Naive B cell (primary cell): ENCODE data around the gene MAOB. TPM values are rescaled to one million over a fixed set of nuclear protein-coding genes. Genes with fewer than 3 reads are reported as not detected.

Experiments
- ATAC-seq, 2 donors: fragments of 150-1000 bp; cut with Tn5 transposase; 2 replicates each; pipeline ENCODE4 v1.10.0; 2021; ENCODE audit warnings: low read depth in 2 of 2, mild to moderate bottlenecking in 2 of 2, moderate library complexity in 2 of 2
- DNase-seq: peaks from one replicate; pipeline ENCODE4 v3.0.0; 2022
- H3K27ac Mint-ChIP-seq, 6 donors: one replicate each; pipeline ENCODE4 v1.8.0; 2020 to 2022; ENCODE audit warnings: mild to moderate bottlenecking in 6 of 6, mixed read lengths in 6 of 6, moderate library complexity in 5 of 6, inconsistent platforms in 2 of 6
- H3K27me3 Mint-ChIP-seq, 3 donors: one replicate each; pipeline ENCODE4 v1.8.0; 2021 to 2022; ENCODE audit warnings: mixed read lengths in 3 of 3, mild to moderate bottlenecking in 1 of 3
- H3K36me3 Mint-ChIP-seq, 2 donors: one replicate each; pipeline ENCODE4 v1.8.0; 2020 to 2022; ENCODE audit warnings: mixed read lengths in 2 of 2, inconsistent platforms in 1 of 2, mild to moderate bottlenecking in 1 of 2
- H3K4me1 Mint-ChIP-seq, 3 donors: one replicate each; pipeline ENCODE4 v1.8.0; 2020 to 2022; ENCODE audit warnings: mixed read lengths in 3 of 3, inconsistent platforms in 1 of 3, mild to moderate bottlenecking in 1 of 3, moderate library complexity in 1 of 3
- H3K4me3 Mint-ChIP-seq, 8 donors: one replicate each; pipeline ENCODE4 v1.8.0; 2020 to 2022; ENCODE audit warnings: mild to moderate bottlenecking in 8 of 8, mixed read lengths in 8 of 8, moderate library complexity in 8 of 8, inconsistent platforms in 2 of 8
- H3K9me3 Mint-ChIP-seq, 7 donors: one replicate each; pipeline ENCODE4 v1.8.0; 2020 to 2022; ENCODE audit warnings: mixed read lengths in 7 of 7, mild to moderate bottlenecking in 5 of 7, inconsistent platforms in 2 of 7, moderate library complexity in 1 of 7
- polyA plus RNA-seq, 6 donors: library from polyadenylated mRNA; unstranded; fragments of 300-500 nt; fragmentation: Illumina TruSeq; gene quantifications; one replicate each; pipeline ENCODE4 v1.2.3, GENCODE V29; 2021; ENCODE audit warnings: low read depth in 6 of 6

Gene MAOB
- polyA plus RNA-seq, 6 donors from 2014 or later = not detected

DNA sequence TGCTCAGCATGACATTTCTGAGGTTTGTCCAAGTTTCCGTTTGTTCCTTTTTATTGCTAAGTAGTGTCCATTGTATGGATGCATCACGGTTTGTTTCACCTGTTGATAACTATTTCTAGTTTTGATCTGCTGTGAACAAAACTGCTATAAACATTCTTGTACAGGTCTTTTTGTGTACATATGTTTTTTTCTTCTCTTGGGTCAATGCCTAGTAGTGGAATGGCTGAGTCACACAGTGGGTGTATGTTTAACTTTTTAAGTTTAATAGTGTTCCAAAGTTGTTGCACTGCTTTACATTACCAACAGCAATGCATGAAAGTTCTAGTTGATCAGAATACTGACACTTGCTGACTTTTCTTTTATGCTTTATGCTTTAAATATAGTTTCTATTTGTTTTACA is 76.7 kb downstream of the MAOB start:
- no peak for DNase-seq
- no peak for ATAC-seq
- peak overlapping the region in 1 of 6 donors; percentile 73 for H3K27ac Mint-ChIP-seq
- peaks cover 0 to 38% (median 4%) of the 10 kb centered on the region in 3 donors for H3K27me3 Mint-ChIP-seq
- no peaks in the 10 kb centered on the region for H3K36me3 Mint-ChIP-seq
- H3K4me1 Mint-ChIP-seq = no peaks in the 10 kb centered on the region
- H3K4me3 Mint-ChIP-seq = peak overlapping the region in 1 of 8 donors; percentile 35
- no peaks in the 10 kb centered on the region for H3K9me3 Mint-ChIP-seq

DNA sequence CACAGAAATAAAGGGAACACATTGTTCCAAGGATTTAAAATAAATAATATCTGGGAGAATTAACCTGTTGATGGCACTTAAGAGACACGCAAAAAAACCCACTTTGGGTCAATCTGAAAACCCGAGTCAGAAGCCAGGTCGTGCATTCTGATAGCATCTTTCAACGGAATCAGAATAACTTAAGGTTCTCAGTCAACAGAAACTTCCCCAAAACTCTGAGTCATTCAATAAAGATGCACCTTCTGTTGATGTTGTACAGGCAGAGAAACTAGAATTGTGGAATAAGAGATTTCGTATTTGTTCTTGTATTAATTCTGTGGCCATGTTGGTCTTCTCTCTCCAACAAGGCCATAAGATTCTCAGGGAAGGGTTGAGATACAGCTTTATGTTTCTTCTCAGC is 78.2 kb downstream of the MAOB start:
- Mint-ChIP-seq H3K36me3 (no peaks in the 10 kb centered on the region), H3K27me3 (peaks cover 0 to 48% (median 4%) of the 10 kb centered on the region in 3 donors), H3K27ac (no peak overlapping the region), H3K4me1 (no peaks in the 10 kb centered on the region), H3K9me3 (no peaks in the 10 kb centered on the region), H3K4me3 (no peak overlapping the region)
- ATAC-seq (no peak), DNase-seq (no peak)

DNA sequence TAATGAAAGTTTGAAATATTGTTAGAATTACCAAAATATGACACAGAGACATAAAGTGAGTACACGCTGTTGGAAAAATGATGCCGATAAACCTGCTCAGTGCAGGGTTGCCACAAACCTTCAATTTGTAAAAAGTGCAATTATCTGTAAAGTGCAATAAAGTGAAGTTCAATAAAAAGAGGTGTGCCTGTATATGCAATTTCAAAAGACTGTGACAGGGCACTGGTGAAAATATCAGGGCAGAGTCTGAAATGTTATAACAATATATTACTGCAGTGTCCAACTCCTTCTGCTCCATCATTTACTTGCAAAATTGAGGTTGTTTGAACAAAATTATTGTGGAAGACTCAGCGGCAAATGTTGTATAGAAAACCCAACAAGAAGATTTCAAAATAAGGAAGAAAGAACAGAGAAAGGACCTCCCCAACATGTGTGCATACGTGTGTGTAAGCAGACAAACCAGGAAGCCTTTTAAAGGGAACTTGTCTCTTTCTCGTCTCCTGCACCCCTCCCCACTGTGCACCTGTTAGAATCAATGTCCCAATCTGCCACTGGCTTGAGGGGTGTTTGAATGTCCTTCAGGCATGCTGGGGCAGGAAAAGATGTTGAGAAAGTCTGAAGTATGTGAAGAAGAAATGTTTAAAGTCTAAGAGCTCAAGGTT is 96.2 kb downstream of the MAOB start:
- H3K36me3 Mint-ChIP-seq = no peaks in the 10 kb centered on the region
- DNase-seq = no peak
- H3K27me3 Mint-ChIP-seq = peaks cover 0 to 37% (median 18%) of the 10 kb centered on the region in 3 donors
- no peak for ATAC-seq
- H3K27ac Mint-ChIP-seq = no peak overlapping the region
- no peaks in the 10 kb centered on the region for H3K4me1 Mint-ChIP-seq
- H3K4me3 Mint-ChIP-seq = no peak overlapping the region
- peaks cover 0 to 11% (median 3%) of the 10 kb centered on the region in 7 donors for H3K9me3 Mint-ChIP-seq

DNA sequence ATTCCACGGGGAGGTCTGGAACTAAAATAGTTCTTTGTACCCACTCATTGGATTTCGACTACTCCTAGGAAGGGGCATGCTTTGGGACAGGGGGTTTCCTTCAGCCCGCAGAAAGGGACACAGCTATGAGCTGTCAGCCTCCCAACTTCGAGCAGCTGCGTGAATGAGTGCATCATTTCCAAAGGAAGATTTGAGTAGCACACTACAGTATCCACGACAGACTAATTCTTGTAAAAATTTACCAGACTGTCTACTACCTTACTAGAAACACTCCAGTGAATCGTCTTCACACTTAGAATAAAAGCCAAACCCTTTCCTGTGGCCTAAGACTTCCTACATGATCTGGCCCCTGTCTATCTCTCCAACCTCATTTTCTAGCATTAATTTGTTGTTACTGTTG is 124.2 kb downstream of the MAOB start:
- ATAC-seq (no peak), DNase-seq (no peak)
- H3K9me3 Mint-ChIP-seq = peaks cover 0 to 2% (median 0%) of the 10 kb centered on the region in 7 donors
- no peak overlapping the region for H3K27ac Mint-ChIP-seq
- H3K4me3 Mint-ChIP-seq = no peak overlapping the region
- H3K4me1 Mint-ChIP-seq = no peaks in the 10 kb centered on the region
- peaks cover 5 to 36% (median 6%) of the 10 kb centered on the region in 3 donors for H3K27me3 Mint-ChIP-seq
- no peaks in the 10 kb centered on the region for H3K36me3 Mint-ChIP-seq

DNA sequence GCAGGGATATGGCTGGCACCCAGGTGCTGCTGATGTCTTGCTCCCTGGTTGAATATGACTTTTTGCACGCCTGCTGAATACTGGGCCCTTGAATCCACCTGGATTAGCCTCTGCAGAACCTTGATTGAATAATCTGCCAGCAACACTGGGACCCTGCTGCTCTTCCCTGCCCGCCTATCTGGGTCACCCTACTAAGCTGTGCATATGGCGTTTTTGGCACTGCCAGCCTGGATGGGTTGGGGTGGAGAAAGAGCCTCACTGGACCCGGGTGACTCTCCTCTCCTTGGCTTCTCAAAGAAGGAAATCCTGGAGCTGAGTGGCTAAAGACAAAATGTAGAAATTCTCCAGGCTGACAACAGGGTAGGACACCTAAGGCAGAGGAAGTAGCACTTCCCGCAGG is 126.2 kb downstream of the MAOB start:
- no peaks in the 10 kb centered on the region for H3K36me3 Mint-ChIP-seq
- H3K27ac Mint-ChIP-seq = no peak overlapping the region
- H3K9me3 Mint-ChIP-seq = peaks cover 0 to 2% (median 0%) of the 10 kb centered on the region in 7 donors
- no peaks in the 10 kb centered on the region for H3K4me1 Mint-ChIP-seq
- DNase-seq (no peak), ATAC-seq (no peak)
- H3K4me3 Mint-ChIP-seq = no peak overlapping the region
- H3K27me3 Mint-ChIP-seq = peaks cover 1 to 45% (median 6%) of the 10 kb centered on the region in 3 donors

DNA sequence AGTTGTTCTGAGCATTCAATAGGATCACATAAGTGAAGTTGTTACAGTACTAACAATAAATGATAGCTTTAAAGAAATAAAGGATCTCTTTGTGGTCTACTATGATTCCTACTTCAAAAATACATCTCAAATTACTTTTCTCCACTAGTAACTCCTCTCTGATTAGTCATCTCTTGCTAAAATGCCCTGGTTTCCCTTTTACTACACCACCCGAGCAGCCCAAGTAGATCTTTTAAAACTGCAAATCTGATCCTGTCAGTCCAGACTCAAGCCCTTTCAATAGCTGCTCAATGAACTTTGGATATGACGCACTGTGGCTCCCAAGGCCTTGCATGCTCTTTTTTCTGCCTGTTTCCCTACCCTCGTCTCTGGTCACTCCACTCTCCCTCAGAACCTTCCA is 128.6 kb downstream of the MAOB start:
- H3K9me3 Mint-ChIP-seq = peaks cover 0 to 2% (median 0%) of the 10 kb centered on the region in 7 donors
- no peak overlapping the region for H3K27ac Mint-ChIP-seq
- no peak for ATAC-seq
- H3K4me1 Mint-ChIP-seq = peaks cover 0 to 5% (median 0%) of the 10 kb centered on the region in 3 donors
- H3K4me3 Mint-ChIP-seq = no peak overlapping the region
- no peak for DNase-seq
- H3K27me3 Mint-ChIP-seq = peaks cover 0 to 43% (median 0%) of the 10 kb centered on the region in 3 donors
- no peaks in the 10 kb centered on the region for H3K36me3 Mint-ChIP-seq

DNA sequence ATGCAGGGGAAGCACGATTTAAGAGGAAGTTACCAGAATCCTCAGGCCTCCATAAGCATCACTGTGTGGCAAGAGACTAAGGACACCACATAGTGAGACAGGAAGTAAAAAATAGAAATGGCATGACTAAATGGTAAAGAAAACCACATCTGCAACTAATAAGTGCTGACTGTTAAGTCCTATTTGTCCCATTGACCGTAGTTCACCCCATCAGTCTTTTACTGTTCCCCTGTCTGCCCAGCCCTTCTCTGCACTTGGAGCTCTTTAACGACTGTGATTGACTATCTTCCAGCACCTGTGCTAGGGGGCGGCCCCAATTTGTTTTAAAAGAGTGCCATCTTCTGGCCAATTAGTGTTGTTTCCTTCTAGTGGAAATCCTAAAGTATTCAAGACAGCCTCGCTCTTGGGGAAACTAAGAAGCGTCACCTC is 132.0 kb downstream of the MAOB start:
- Mint-ChIP-seq H3K36me3 (no peaks in the 10 kb centered on the region), H3K27ac (no peak overlapping the region), H3K9me3 (no peaks in the 10 kb centered on the region), H3K4me1 (peaks cover 0 to 5% (median 0%) of the 10 kb centered on the region in 3 donors), H3K4me3 (no peak overlapping the region), H3K27me3 (peaks cover 0 to 27% (median 0%) of the 10 kb centered on the region in 3 donors)
- ATAC-seq (peak; percentile 58 to 75), DNase-seq (peak; percentile 45)

DNA sequence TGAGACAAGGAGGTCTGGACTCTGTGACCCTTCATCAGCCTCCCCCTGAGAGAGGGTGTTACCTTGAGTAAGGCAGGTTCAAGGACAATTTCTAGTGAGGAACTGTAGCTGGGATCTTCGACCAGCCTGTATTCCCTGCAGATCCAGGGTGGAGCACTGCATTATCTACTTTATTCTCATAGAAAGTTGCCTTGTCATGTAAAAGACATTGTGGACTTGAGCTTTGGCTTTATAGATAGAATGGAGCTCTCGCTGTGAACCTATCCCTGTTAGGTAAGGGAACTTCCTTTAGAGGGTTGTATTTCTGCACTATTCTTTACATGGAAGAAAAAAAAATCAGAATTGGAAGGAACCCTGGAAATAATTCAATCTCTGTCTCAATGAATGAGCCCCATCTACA is 134.8 kb downstream of the MAOB start:
- Mint-ChIP-seq H3K27ac (no peak overlapping the region), H3K9me3 (no peaks in the 10 kb centered on the region), H3K27me3 (peaks cover 0 to 36% (median 0%) of the 10 kb centered on the region in 3 donors), H3K4me3 (no peak overlapping the region), H3K36me3 (no peaks in the 10 kb centered on the region), H3K4me1 (peaks cover 0 to 5% (median 0%) of the 10 kb centered on the region in 3 donors)
- DNase-seq (no peak), ATAC-seq (no peak)

DNA sequence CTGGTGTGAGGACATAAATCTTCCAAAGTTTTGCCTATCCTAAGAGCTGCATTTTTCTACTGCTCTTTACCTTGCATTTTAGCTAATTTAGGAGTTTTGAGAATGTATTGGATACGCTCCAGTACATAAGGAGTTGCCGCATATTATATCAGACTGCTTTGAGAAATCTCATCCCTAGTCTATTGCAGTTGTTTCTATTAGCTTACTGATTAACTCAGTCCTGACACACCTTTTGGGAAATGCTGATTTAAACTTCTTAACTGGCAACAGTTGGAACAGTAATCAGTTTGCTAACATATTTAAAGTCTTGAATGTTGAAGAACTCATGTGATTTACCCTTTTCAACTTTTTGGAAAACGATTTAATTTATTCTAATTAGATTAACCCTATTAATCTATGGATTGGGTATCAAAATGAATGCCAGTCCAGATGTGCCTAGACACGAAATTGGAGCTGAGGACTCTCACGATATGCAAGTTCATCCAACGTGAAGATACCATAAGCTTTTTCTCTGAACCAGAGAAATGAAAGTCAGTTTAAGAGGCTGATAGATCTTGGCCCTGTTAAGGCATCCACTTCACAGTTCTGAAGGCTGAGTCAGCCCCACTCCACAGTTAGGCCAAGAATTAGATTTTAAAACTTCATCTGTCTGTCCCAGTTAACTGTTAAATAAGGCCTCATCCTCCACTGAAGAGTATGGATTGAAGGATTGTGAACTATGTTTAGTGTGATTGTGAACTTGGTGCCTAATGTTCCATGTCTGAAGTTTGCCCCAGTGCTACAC is 136.1 kb downstream of the MAOB start:
- DNase-seq (no peak), ATAC-seq (no peak)
- Mint-ChIP-seq H3K9me3 (peaks cover 0 to 3% (median 0%) of the 10 kb centered on the region in 7 donors), H3K27me3 (peaks cover 0 to 35% (median 0%) of the 10 kb centered on the region in 3 donors), H3K36me3 (no peaks in the 10 kb centered on the region), H3K4me3 (no peak overlapping the region), H3K27ac (no peak overlapping the region), H3K4me1 (peaks cover 0 to 5% (median 0%) of the 10 kb centered on the region in 3 donors)

DNA sequence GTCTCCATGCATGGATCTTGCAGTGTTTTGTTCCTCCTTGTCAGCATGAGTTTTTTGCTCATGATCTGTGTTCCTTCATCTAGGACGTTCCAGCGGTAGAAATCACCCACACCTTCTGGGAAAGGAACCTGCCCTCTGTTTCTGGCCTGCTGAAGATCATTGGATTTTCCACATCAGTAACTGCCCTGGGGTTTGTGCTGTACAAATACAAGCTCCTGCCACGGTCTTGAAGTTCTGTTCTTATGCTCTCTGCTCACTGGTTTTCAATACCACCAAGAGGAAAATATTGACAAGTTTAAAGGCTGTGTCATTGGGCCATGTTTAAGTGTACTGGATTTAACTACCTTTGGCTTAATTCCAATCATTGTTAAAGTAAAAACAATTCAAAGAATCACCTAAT is 138.0 kb downstream of the MAOB start:
- Mint-ChIP-seq H3K9me3 (peaks cover 0 to 3% (median 0%) of the 10 kb centered on the region in 7 donors), H3K36me3 (no peaks in the 10 kb centered on the region), H3K4me3 (no peak overlapping the region), H3K27ac (no peak overlapping the region), H3K27me3 (peaks cover 0 to 30% (median 0%) of the 10 kb centered on the region in 3 donors), H3K4me1 (no peaks in the 10 kb centered on the region)
- no peak for DNase-seq
- no peak for ATAC-seq

DNA sequence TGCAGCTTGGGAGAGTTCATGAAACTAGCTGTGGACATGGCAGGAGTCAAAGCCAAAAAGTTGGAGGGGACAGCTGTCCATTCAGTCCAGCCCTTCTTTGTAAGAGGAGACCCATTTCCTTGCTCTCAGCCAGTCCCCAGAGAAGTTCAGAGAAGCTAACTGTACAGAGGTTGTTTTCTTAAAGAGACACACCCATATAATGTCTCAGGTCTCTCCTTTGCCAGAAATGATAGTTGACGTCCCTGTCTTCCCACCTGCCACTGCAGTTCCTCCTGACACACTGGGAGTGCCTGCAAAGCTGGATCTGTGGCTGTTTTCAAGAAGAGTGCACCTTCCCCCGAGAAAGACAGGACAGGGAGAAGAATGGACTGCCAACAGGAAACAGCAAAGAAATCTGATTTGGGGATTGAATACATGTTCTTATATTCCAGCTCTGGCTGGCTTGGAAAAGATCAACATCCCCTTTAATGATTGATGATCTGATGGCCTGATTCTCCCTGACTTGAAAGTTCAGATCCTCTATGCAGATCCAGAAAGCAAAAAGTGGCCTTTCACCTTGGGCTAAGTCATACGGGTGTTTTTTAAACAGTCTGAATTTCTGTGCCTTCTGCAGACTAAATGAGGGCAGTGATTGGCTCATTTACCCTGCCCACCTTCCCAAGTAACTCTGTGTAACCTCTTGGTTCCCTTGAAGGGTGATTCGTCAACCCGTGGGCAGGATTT is 139.0 kb downstream of the MAOB start:
- ATAC-seq (no peak), DNase-seq (no peak)
- peaks cover 0 to 30% (median 0%) of the 10 kb centered on the region in 3 donors for H3K27me3 Mint-ChIP-seq
- no peaks in the 10 kb centered on the region for H3K4me1 Mint-ChIP-seq
- H3K4me3 Mint-ChIP-seq = no peak overlapping the region
- H3K9me3 Mint-ChIP-seq = peaks cover 0 to 3% (median 0%) of the 10 kb centered on the region in 7 donors
- no peak overlapping the region for H3K27ac Mint-ChIP-seq
- no peaks in the 10 kb centered on the region for H3K36me3 Mint-ChIP-seq

DNA sequence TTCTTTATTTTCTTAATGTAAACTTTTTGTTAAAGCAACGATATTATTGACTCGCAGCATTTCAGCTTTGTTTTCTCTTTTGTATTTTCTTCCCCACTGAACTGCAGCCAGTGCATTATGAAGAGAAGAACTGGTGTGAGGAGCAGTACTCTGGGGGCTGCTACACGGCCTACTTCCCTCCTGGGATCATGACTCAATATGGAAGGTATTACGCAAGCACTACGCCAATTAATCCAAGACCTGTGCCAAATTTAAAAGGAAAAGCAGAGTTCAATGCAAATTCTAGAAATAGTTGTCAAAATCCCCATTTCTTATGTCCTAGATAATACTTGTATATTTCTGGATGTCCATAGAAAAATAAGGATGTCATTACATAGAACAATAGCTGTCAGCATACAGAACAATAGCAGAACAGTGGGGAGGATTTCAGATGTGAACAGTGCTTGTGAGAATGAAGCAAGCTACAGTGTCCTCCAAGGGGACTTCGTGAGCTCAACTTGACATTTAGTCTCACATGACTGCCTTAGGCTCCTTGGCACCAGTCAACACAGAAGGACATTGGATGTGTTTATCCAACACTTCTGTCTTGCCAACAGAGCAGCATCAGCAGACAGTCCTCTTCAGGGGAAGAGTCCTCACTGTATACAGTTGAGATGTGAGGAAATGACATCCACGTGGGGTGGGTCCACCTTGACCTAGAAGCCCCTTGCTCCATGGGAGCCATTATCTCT is 140.2 kb downstream of the MAOB start:
- no peaks in the 10 kb centered on the region for H3K36me3 Mint-ChIP-seq
- H3K27ac Mint-ChIP-seq = no peak overlapping the region
- peaks cover 0 to 30% (median 0%) of the 10 kb centered on the region in 3 donors for H3K27me3 Mint-ChIP-seq
- no peak for ATAC-seq
- DNase-seq = no peak
- no peak overlapping the region for H3K4me3 Mint-ChIP-seq
- no peaks in the 10 kb centered on the region for H3K4me1 Mint-ChIP-seq
- peaks cover 0 to 5% (median 0%) of the 10 kb centered on the region in 7 donors for H3K9me3 Mint-ChIP-seq

DNA sequence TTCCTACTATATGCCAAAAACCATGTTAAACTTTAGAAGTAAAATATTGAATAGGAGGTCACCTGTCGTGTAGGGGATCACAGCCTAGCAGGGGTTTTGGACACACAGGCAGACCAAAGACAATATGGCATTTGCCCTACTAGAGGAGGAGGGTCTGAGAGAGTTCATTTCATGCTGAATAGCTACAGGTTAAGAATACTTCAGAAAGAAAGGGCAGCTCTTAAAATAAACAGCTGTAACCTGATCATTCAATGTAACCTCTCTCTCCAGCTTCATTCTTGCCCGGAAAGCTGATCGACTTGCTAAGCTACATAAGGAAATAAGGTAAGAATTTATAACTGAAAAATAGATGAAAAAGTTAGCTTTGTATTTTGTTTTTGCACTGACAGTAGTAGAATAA is 146.3 kb downstream of the MAOB start:
- H3K4me1 Mint-ChIP-seq = no peaks in the 10 kb centered on the region
- no peaks in the 10 kb centered on the region for H3K36me3 Mint-ChIP-seq
- peaks cover 0 to 3% (median 0%) of the 10 kb centered on the region in 7 donors for H3K9me3 Mint-ChIP-seq
- H3K27ac Mint-ChIP-seq = no peak overlapping the region
- no peak overlapping the region for H3K4me3 Mint-ChIP-seq
- peaks cover 0 to 14% (median 1%) of the 10 kb centered on the region in 3 donors for H3K27me3 Mint-ChIP-seq
- DNase-seq = no peak
- ATAC-seq = no peak
